T-helper 2 cell treated with Interferon-gamma antibody and Interleukin-4, amounts not matched to agents 5 μg/mL and 100 μg/mL, for 36 hours (primary cell): ENCODE data around the gene CPTP.

ENCODE experiments used
- DNase-seq: peaks from one replicate; pipeline ENCODE4 v3.0.0; 2021; ENCODE audit warnings: low spot score
- H3K27ac Mint-ChIP-seq: one replicate; pipeline ENCODE4 v1.8.0; 2021; ENCODE audit warnings: mild to moderate bottlenecking, mixed read lengths
- H3K27me3 Mint-ChIP-seq: one replicate; pipeline ENCODE4 v1.8.0; 2021; ENCODE audit warnings: low read depth, mixed read lengths
- H3K36me3 Mint-ChIP-seq: one replicate; pipeline ENCODE4 v1.8.0; 2021; ENCODE audit warnings: low read depth, mixed read lengths
- H3K4me1 Mint-ChIP-seq: one replicate; pipeline ENCODE4 v1.8.0; 2021; ENCODE audit warnings: low read depth, mixed read lengths
- H3K4me3 Mint-ChIP-seq: one replicate; pipeline ENCODE4 v1.8.0; 2022; ENCODE audit warnings: mild to moderate bottlenecking, moderate library complexity, mixed read lengths
- H3K9me3 Mint-ChIP-seq: one replicate; pipeline ENCODE4 v1.8.0; 2021; ENCODE audit warnings: mixed read lengths

CPTP gene

DNA sequence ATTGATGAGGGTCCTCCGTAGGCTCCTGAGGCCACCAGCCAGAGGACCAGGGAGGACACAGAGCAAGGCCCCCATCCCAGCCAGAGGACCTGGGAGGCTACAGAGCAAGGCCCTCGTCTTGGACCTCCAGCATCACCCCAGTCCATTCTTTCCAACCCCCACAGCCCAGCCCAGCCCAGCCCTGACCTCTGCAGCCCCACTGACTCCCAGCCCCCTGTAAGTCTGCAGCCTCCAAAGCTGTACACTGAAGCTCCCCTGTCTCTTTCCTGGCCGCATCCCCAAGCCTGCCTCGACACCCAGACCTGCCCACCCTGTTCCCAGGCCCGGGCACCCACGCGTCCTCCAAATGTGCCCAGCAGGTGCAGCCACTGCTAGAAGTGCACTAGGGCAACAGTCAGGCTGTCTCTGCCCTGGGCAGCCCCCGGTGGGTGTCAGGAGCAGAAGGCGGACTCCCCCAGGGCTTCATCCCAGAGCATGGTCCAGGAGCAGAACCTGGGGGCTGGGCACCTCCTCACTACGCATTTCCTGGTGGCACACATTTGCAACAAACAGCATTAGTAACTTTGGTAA lies 22.5 kb downstream of the CPTP start:
- H3K4me3 Mint-ChIP-seq = peak overlapping the region; percentile 72
- no peaks in the 10 kb centered on the region for H3K9me3 Mint-ChIP-seq
- H3K27me3 Mint-ChIP-seq = peaks cover under 1% of the 10 kb centered on the region
- no peaks in the 10 kb centered on the region for H3K36me3 Mint-ChIP-seq
- peak overlapping the region; percentile 68 for H3K27ac Mint-ChIP-seq
- DNase-seq = no peak
- peaks cover 2% of the 10 kb centered on the region for H3K4me1 Mint-ChIP-seq

DNA sequence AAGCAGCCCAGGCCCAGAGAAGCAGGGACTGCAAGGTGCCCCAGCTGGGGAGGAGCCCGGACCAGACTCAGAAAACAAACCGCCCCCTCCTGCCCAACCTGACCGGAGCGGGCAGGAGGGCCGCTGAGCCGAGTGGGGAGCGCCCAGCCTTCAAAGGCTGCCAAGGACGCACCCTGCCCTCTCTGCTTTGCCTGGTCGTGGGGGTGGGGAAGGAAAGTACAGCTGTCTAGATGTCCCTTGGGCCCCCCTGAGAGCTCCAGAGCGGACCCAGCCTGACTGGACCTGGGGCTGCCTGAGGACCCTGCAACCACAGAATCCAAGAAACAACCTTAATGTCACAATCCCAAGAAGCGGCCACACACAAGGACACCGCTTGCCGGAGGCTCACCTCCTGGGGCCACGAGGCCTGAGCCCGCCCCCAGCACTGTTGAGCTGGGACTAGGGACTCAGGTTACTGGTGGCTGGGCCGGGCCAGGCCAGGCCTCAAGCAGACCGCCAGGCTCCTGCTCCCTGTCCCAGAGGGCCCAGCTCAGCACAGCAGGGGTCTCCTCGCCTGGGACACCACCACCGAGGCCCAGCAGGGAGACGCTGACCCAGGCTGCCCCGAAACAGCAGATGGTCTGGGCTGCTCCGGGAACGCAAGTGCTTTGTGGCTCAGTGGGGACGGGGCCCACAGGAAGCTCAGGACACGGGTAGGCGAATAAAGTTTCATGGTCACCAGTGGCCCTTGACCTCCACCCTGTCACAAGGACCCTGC lies 23.2 kb downstream of the CPTP start:
- H3K4me3 Mint-ChIP-seq = peak overlapping the region; percentile 72
- DNase-seq = no peak
- peak overlapping the region; percentile 47 for H3K27ac Mint-ChIP-seq
- peaks cover 5% of the 10 kb centered on the region for H3K4me1 Mint-ChIP-seq
- H3K9me3 Mint-ChIP-seq = no peaks in the 10 kb centered on the region
- H3K36me3 Mint-ChIP-seq = no peaks in the 10 kb centered on the region
- peaks cover 8% of the 10 kb centered on the region for H3K27me3 Mint-ChIP-seq

DNA sequence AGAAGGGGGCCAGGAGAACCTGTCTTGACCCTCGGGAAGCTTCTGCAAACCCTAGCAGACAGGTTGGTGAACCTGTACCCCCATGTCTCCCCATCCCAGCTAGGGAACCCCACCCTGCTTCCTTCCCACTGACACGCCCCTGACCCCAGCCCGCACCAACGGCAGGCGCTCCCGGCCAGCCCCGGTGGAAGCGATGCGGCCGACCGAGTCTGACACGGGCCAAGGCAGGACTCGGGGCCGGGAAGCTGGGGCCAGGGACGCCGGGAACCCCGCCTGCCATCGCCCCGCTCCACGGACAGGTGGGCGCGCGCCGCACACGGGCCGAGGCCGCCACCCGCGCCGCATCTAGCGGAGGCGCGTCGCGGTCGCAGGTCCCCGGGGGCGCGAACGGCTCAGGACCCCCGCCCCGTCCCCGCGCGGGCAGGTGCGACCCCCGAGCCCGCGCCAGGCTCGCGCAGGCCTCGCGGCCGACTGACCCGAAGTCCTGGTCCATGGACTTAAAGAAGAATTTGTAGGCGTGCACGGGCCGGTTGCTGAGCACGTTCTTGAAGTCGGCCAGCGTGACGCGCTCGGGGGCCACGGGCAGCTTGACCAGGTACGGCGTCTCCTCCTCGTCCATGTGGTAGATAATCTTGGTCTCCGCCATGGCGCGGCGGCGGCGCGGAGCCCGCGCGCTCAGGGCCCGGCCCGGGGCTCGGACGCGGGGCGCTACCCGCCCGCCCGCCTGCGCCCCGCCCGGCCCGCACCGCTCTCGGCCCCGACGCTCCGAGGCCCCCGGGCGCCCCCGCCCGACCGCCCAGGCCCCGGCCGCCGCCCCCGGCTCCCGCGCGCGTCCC lies 24.0 kb downstream of the CPTP start:
- peak overlapping the region; percentile 72 for H3K4me3 Mint-ChIP-seq
- H3K4me1 Mint-ChIP-seq = peaks cover 5% of the 10 kb centered on the region
- DNase-seq = no peak
- no peaks in the 10 kb centered on the region for H3K9me3 Mint-ChIP-seq
- H3K36me3 Mint-ChIP-seq = no peaks in the 10 kb centered on the region
- H3K27ac Mint-ChIP-seq = peak overlapping the region; percentile 49
- peaks cover 15% of the 10 kb centered on the region for H3K27me3 Mint-ChIP-seq

DNA sequence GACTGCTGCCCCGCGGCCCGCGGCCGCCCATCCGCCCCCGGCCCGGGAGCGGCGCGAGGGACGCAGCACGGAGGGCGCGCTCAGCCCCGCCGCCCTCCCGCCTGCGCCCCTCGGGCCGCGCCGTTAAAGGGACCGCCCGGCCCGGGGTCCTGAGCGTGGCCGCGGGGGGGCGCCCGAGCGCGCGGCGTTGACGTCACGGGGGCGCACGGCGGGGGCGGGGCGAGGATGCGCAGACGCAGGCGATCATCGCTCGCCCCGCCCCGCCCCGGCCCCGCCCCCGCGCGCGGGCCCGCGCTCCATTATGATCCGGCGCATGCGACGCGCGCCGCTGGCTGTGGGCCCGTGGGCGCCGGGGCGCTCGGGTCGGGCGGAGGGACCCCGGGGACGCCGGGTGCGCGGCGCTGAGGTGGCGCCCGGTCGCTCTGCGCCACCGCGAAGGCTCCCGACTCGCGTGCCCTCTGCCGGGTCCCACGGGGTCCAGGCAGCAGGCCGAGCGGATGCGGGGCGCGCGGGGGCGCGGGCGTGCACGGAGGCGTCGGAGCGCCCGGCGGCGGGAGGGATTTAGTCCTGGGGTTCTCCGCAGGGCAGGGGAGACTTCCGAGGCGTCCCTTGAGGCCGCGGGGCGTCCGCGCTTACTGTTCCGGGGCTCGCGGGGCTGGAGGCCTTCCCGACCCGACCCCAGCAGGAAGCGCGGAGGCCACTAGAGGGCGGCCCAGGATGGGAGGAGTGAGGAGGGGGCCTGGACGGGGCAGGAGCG lies 24.8 kb downstream of the CPTP start, which contains the start of gene DVL1:
Gene DVL1 (minus strand): TSS at position 163 of the 757 bp plus-strand sequence. CDS start 353 bp downstream, outside the sequence.
- Mint-ChIP-seq H3K4me3 (peak within 1 kb of the TSS; percentile 72), H3K36me3 (no peaks in the 10 kb centered on the region), H3K4me1 (peaks cover 5% of the 10 kb centered on the region), H3K9me3 (no peaks in the 10 kb centered on the region), H3K27me3 (peaks cover 18% of the 10 kb centered on the region), H3K27ac (peak within 1 kb of the TSS; percentile 49)
- peak; percentile 71 for DNase-seq

DNA sequence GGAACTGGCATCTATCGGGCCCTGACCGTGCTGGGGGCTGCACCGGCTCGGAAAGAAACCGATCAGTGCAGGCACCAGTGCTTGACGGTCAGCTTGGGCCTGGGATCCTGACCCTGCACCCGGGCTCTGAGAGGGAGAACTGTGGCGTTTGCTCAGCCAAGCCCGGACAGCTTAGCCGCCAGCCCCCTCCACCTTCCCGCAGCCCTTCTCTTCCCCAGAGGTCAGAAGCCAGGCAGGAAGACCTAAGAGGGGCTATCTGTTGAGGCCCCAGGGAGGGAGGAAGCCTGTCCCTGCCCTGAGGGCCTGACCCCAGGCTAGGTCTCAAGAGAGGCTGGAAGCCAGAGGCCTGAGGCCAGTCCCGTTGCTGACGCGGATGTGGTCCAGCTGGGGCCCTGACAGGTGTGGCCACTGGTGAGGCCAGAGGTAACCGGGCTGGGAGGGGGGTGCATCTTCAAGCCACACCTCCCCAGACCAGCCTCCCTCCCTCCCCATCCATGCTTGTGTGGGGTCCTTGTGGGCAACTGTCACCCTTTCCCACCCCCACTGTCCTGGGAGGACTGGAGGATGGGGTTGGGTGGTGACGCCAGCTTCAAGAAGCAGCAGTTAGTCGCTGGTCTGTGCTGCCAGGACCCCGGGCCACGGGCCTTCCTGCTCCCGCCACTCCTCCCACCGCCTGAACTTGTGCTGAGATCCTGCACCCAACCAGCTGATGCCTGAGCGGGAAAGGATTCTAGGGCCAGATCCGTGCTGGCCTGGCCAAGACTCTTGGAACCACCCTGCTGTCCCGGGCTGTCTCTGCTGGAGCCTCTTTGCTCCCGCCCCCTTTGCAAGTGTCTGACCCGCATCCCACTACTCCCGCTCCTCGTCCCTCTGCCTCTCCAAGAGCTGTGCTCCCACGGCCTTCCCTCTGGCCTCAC lies 27.2 kb downstream of the CPTP start:
- no peak for DNase-seq
- Mint-ChIP-seq H3K4me3 (peak overlapping the region; percentile 68), H3K36me3 (no peaks in the 10 kb centered on the region), H3K9me3 (no peaks in the 10 kb centered on the region), H3K4me1 (peaks cover 5% of the 10 kb centered on the region), H3K27me3 (peaks cover 18% of the 10 kb centered on the region), H3K27ac (peak overlapping the region; percentile 52)

DNA sequence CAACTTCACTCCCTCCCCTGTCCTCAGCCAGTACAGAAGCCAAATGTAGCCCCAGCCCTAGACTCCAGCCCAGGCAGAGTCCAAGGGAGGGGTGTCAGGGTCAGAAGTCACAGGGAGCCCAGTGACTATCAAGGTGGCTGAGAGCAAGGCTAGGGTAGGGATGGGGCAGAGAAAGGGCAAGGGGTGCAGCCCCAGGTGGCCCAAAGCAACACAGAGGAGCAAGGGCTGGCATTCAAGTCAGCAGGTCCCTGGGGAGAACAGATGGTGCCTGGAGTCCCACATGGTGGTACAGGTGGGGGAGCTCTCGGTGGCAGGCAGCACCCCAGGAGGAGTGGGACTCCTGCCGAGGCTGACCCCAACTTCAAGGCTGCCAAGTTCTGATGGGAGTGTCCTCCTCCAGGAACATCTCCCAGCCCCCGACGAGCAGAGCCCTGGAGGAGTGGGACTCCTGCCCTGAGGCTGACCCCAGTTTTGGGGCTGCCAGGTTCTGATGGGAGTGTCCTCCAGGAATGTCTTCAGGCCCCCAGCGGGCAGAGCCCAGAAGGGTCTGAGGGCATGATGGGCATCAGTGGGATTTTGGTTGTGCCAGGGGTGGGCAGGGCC lies 28.3 kb downstream of the CPTP start:
- Mint-ChIP-seq H3K4me1 (peaks cover 3% of the 10 kb centered on the region), H3K9me3 (no peaks in the 10 kb centered on the region), H3K4me3 (no peak overlapping the region), H3K36me3 (no peaks in the 10 kb centered on the region), H3K27me3 (peaks cover 21% of the 10 kb centered on the region), H3K27ac (no peak overlapping the region)
- DNase-seq = no peak

DNA sequence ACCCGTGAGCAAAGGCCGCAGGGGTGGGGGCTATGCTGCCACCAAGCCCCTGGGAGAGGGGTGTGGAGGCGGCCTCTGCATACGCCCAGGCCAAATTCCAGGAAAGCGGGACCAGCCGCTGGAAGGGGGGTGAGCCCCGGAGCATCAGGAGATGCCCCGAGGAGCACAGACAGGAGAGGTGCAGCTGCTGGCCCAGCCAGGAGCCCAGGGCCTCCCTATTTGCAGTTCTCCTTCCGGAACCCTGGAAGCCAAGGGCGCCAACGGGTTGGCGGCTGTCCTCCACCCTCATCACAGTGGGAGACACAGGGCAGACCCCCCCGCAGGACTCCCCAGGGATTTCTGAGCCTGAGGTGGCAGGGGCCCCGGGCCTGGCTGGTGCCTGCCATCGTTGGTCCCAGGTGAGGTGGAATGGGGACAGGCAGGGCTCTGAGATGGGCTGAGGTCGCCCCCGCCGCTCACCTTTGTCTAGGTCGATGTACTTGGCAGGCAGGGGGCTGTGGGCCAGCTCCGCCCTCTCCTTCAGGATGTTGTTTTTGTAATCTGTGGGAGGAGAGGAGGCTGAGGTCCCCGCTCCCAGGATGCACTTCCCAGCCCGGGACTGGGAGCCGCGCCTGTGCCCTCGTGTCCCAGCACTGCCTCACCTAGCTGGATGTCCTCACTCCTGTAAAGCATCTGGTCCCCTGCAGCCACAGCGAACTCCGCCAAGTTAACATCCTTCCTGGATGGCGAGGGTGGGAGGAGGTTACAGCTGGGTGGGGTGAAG lies 29.0 kb downstream of the CPTP start:
- Mint-ChIP-seq H3K4me1 (peaks cover 3% of the 10 kb centered on the region), H3K36me3 (no peaks in the 10 kb centered on the region), H3K27me3 (peaks cover 21% of the 10 kb centered on the region), H3K9me3 (no peaks in the 10 kb centered on the region), H3K27ac (no peak overlapping the region), H3K4me3 (no peak overlapping the region)
- no peak for DNase-seq

DNA sequence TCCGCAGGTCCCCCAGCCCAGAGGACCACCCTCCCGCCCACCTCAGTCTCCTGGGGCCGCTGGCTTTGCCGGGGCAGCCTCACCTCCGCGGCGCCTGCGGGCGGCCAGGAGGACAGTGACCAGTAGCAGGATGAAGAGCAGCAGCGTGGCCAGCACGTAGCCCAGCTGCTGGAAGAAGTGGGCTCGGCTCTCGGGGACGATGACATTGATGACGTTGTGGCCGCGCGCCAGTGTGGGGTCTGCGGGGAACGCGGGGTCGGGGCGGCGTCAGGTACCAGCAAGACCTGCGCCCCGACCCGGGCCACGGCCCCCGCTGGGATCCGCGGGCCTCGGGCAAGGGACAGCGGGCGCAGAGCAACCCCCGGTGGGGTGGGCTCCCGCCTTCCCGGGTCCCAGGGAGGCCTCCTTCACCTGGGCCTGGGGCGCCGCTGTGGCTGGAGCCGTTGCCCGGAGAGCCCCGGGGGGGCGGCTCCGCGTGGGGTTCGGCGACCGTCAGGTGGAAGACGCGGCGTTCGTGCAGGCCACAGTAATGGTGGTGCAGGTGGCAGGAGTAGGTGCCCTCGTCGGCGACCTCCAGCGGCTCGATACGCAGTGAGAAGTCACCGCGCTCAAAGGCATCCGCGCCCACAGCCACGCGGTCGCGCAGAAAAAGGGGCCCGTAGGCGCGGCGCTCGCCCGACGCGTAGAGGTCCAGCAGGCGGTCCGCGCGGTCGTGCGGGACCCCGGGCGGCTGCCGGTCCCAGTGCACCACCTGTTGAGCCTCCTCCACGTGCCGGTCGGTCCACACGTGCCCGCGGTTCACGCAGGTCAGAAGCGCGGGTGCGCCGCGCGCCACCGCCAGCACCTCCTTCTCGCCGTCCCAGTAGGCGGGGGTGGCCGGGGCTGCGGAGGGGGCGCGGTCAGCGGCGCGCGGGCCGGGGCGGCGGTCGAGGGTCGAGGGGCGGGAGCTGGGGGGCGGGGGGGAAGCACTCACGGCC lies 30.0 kb downstream of the CPTP start:
- Mint-ChIP-seq H3K27ac (no peak overlapping the region), H3K9me3 (no peaks in the 10 kb centered on the region), H3K36me3 (no peaks in the 10 kb centered on the region), H3K4me3 (no peak overlapping the region), H3K27me3 (peaks cover 24% of the 10 kb centered on the region), H3K4me1 (peaks cover 9% of the 10 kb centered on the region)
- no peak for DNase-seq

DNA sequence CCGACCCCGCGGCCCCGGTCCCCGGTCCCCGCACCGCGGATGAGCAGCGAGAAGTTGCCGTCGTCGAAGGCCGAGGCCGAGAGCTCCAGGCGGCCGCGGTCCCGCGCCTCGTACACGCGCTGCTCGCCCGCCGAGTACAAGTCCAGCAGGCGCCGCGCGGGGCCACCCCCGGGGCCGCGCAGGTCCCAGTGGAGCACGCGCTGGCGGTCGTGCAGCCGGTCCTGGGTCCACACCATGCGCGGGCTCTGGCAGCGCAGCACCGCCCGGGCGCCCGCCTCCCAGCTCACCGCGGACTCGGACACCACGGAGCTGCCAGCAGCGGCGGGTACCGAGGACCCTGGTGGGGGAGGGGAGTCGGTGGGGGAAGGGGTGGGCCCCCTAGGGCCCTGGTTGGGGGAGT lies 30.8 kb downstream of the CPTP start:
- Mint-ChIP-seq H3K4me1 (peaks cover 9% of the 10 kb centered on the region), H3K4me3 (no peak overlapping the region), H3K27ac (no peak overlapping the region), H3K27me3 (peaks cover 24% of the 10 kb centered on the region), H3K9me3 (no peaks in the 10 kb centered on the region), H3K36me3 (no peaks in the 10 kb centered on the region)
- no peak for DNase-seq

DNA sequence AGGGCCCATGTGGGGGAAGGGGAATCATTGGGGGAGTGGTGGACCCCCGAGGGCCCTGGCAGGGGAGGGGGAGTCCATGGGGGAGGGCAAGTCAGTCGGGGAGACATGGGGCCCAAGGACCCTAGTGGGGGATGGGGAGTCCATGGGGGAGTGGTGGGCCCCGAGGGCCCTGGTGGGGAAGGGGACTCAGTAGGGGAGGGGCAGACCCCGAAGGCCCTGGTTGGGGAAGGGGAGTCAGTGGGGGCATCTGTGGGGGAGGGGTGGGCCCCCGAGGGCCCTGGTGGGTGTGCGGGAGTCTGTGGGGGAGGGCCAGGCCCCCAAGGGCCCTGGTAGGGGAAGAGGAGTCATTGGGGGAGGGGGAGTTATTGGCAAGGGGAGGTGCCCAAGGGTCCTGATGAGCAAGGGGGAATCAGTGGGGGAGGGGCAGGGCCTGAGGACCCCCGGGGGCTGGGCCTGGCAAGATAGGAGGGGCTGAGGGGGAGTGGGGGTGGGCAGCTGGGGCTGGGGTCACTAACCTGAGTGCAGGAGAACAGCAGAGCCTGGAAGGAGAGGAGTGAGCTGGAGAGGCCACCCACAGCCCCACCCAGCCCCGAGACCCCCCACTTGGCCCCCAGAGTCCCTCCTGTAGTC lies 31.7 kb downstream of the CPTP start:
- peaks cover 30% of the 10 kb centered on the region for H3K27me3 Mint-ChIP-seq
- H3K4me3 Mint-ChIP-seq = no peak overlapping the region
- DNase-seq = no peak
- H3K9me3 Mint-ChIP-seq = no peaks in the 10 kb centered on the region
- no peaks in the 10 kb centered on the region for H3K36me3 Mint-ChIP-seq
- peaks cover 11% of the 10 kb centered on the region for H3K4me1 Mint-ChIP-seq
- no peak overlapping the region for H3K27ac Mint-ChIP-seq
